ENCODE results near the gene OGFR.
A peak's percentile ranks its signal among the peaks of the same experiment; 100 is the strongest.

Gene OGFR

GRCh38 chr20:62856931-62857619 is 52.4 kb downstream of the OGFR start:
- Histone ChIP-seq H3F3A (ENCODE audit: control insufficient read depth, insufficient read depth) (no peaks in the 10 kb centered on the region), H3K27ac (ENCODE audit: low read depth, low read length) (no peak overlapping the region), H3K36me3 (ENCODE audit: control insufficient read depth, low read length) (peaks cover 44% of the 10 kb centered on the region), H3K4me2 (ENCODE audit: low read length) (no peak overlapping the region), H4K20me1 (ENCODE audit: control insufficient read depth, insufficient read depth, low read depth, low read length) (no peaks in the 10 kb centered on the region), H3K9me2 (replicated peaks; ENCODE audit: control insufficient read depth, low read length) (no peaks in the 10 kb centered on the region), H3K9me3 (ENCODE audit: control insufficient read depth, insufficient read depth, low read length) (no peaks in the 10 kb centered on the region), H3K4me3 (ENCODE audit: low read length) (no peak overlapping the region), H3K27me3 (ENCODE audit: control insufficient read depth, low read length) (no peaks in the 10 kb centered on the region), H3K79me2 (ENCODE audit: control insufficient read depth, low read length) (peaks cover 15% of the 10 kb centered on the region), H3K4me1 (ENCODE audit: control insufficient read depth, low read length) (peaks cover 28% of the 10 kb centered on the region)
- no peak for TF ChIP-seq EZH2phosphoT487 (IDR thresholded peaks at IDR 0.05; ENCODE audit: borderline replicate concordance, low read length)
- no peak for TF ChIP-seq CTCF (IDR thresholded peaks at IDR 0.05; ENCODE audit: low read depth, low read length, poor library complexity, severe bottlenecking)

GRCh38 chr20:62858058-62858830 is 53.6 kb downstream of the OGFR start:
- H3K9me2 ChIP-seq (replicated peaks; ENCODE audit: control insufficient read depth, low read length): no peaks in the 10 kb centered on the region
- H3K79me2 ChIP-seq (ENCODE audit: control insufficient read depth, low read length): peaks cover 15% of the 10 kb centered on the region
- H3F3A ChIP-seq (ENCODE audit: control insufficient read depth, insufficient read depth): no peaks in the 10 kb centered on the region
- H3K4me3 ChIP-seq (ENCODE audit: low read length): peak overlapping the region; percentile 0; the same call in 1 of the 2 replicates
- no peaks in the 10 kb centered on the region for H3K9me3 ChIP-seq (ENCODE audit: control insufficient read depth, insufficient read depth, low read length)
- no peaks in the 10 kb centered on the region for H4K20me1 ChIP-seq (ENCODE audit: control insufficient read depth, insufficient read depth, low read depth, low read length)
- H3K36me3 ChIP-seq (ENCODE audit: control insufficient read depth, low read length): peaks cover 34% of the 10 kb centered on the region
- peaks cover 30% of the 10 kb centered on the region for H3K4me1 ChIP-seq (ENCODE audit: control insufficient read depth, low read length)
- H3K27me3 ChIP-seq (ENCODE audit: control insufficient read depth, low read length): no peaks in the 10 kb centered on the region
- H3K4me2 ChIP-seq (ENCODE audit: low read length): peak overlapping the region; percentile 8
- TF ChIP-seq EZH2phosphoT487 (IDR thresholded peaks at IDR 0.05; ENCODE audit: borderline replicate concordance, low read length) (no peak), CTCF (IDR thresholded peaks at IDR 0.05; ENCODE audit: low read depth, low read length, poor library complexity, severe bottlenecking) (no peak)
- H3K27ac ChIP-seq (ENCODE audit: low read depth, low read length): no peak overlapping the region

GRCh38 chr20:62859721-62860120 is 55.1 kb downstream of the OGFR start:
- peaks cover 20% of the 10 kb centered on the region for H3K36me3 ChIP-seq (ENCODE audit: control insufficient read depth, low read length)
- H3K4me1 ChIP-seq (ENCODE audit: control insufficient read depth, low read length): peaks cover 30% of the 10 kb centered on the region
- no peaks in the 10 kb centered on the region for H3K27me3 ChIP-seq (ENCODE audit: control insufficient read depth, low read length)
- TF ChIP-seq CTCF (IDR thresholded peaks at IDR 0.05; ENCODE audit: low read depth, low read length, poor library complexity, severe bottlenecking) (no peak), EZH2phosphoT487 (IDR thresholded peaks at IDR 0.05; ENCODE audit: borderline replicate concordance, low read length) (no peak)
- H3F3A ChIP-seq (ENCODE audit: control insufficient read depth, insufficient read depth): no peaks in the 10 kb centered on the region
- H3K4me3 ChIP-seq (ENCODE audit: low read length): peak overlapping the region; percentile 59; the same call in 1 of the 2 replicates
- H3K9me2 ChIP-seq (replicated peaks; ENCODE audit: control insufficient read depth, low read length): no peaks in the 10 kb centered on the region
- no peak overlapping the region for H3K27ac ChIP-seq (ENCODE audit: low read depth, low read length)
- no peaks in the 10 kb centered on the region for H4K20me1 ChIP-seq (ENCODE audit: control insufficient read depth, insufficient read depth, low read depth, low read length)
- no peaks in the 10 kb centered on the region for H3K9me3 ChIP-seq (ENCODE audit: control insufficient read depth, insufficient read depth, low read length)
- peak overlapping the region; percentile 65 for H3K4me2 ChIP-seq (ENCODE audit: low read length)
- peaks cover 15% of the 10 kb centered on the region for H3K79me2 ChIP-seq (ENCODE audit: control insufficient read depth, low read length)

All from DOHH2 (cell line).